ENCODE data around the gene SRD5A3.

The SRD5A3 gene

DNA sequence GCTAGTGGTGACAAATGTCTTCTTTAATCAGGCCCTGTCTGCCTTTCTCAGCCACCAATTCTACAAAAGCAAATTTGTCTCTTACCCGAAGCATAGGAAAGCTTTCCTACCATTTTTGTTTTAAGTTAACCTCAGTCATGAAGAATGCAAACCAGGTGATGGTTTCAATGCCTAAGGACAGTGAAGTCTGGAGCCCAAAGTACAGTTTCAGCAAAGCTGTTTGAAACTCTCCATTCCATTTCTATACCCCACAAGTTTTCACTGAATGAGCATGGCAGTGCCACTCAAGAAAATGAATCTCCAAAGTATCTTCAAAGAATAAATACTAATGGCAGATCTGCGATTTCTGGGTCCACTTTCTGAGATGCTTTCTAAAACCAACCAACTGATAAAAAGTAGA is 23.9 kb downstream of the SRD5A3 start:
- Histone ChIP-seq H3K27me3 (ENCODE audit: insufficient read depth, low read depth, severe bottlenecking) (no peaks in the 10 kb centered on the region), H3K27ac (no peak overlapping the region), H3K9me3 (ENCODE audit: severe bottlenecking) (no peaks in the 10 kb centered on the region), H3K4me3 (ENCODE audit: low read depth, low read length) (no peak overlapping the region), H3K36me3 (no peaks in the 10 kb centered on the region)
- no peak for DNase-seq
- TF ChIP-seq, protein P1, sequence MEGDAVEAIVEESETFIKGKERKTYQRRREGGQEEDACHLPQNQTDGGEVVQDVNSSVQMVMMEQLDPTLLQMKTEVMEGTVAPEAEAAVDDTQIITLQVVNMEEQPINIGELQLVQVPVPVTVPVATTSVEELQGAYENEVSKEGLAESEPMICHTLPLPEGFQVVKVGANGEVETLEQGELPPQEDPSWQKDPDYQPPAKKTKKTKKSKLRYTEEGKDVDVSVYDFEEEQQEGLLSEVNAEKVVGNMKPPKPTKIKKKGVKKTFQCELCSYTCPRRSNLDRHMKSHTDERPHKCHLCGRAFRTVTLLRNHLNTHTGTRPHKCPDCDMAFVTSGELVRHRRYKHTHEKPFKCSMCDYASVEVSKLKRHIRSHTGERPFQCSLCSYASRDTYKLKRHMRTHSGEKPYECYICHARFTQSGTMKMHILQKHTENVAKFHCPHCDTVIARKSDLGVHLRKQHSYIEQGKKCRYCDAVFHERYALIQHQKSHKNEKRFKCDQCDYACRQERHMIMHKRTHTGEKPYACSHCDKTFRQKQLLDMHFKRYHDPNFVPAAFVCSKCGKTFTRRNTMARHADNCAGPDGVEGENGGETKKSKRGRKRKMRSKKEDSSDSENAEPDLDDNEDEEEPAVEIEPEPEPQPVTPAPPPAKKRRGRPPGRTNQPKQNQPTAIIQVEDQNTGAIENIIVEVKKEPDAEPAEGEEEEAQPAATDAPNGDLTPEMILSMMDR (IDR thresholded peaks at IDR 0.05; ENCODE audit: low read depth, low read length): no peak

GRCh38 chr4:55372259-55372658 is 26.2 kb downstream of the SRD5A3 start:
- TF ChIP-seq, protein P1 (IDR thresholded peaks at IDR 0.05; ENCODE audit: low read depth, low read length): no peak
- Histone ChIP-seq H3K36me3 (no peaks in the 10 kb centered on the region), H3K4me3 (ENCODE audit: low read depth, low read length) (no peak overlapping the region), H3K27me3 (ENCODE audit: insufficient read depth, low read depth, severe bottlenecking) (no peaks in the 10 kb centered on the region), H3K9me3 (ENCODE audit: severe bottlenecking) (no peaks in the 10 kb centered on the region), H3K27ac (no peak overlapping the region)
- no peak for DNase-seq

GRCh38 chr4:55373461-55373860 is 27.4 kb downstream of the SRD5A3 start:
- H3K4me3 ChIP-seq (ENCODE audit: low read depth, low read length): no peak overlapping the region
- TF ChIP-seq, protein P1 (IDR thresholded peaks at IDR 0.05; ENCODE audit: low read depth, low read length): no peak
- H3K9me3 ChIP-seq (ENCODE audit: severe bottlenecking): no peaks in the 10 kb centered on the region
- H3K27ac ChIP-seq: no peak overlapping the region
- H3K36me3 ChIP-seq: no peaks in the 10 kb centered on the region
- H3K27me3 ChIP-seq (ENCODE audit: insufficient read depth, low read depth, severe bottlenecking): no peaks in the 10 kb centered on the region
- DNase-seq: no peak

DNA sequence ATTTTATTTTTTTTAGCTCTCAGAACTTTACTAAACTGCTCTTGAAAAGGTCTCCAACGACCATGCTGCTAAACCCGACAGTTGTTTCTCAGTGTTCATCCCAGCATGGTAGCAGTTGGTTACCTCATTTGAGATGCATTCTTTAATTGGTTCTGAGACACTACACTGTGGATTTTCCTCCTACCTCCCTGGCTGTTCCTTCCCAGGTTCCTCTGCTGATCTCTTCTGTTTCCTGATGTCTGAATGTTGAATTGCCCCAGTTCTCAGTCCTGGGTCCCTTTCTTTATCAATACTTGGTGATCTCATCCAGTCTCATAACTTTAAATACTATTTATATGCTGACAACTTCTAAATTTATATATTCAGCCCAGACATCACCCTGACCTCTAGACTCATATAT is 30.7 kb downstream of the SRD5A3 start:
- TF ChIP-seq, protein P1 (IDR thresholded peaks at IDR 0.05; ENCODE audit: low read depth, low read length): no peak
- no peaks in the 10 kb centered on the region for H3K36me3 ChIP-seq
- no peak for DNase-seq
- H3K4me3 ChIP-seq (ENCODE audit: low read depth, low read length): no peak overlapping the region
- H3K27me3 ChIP-seq (ENCODE audit: insufficient read depth, low read depth, severe bottlenecking): no peaks in the 10 kb centered on the region
- H3K27ac ChIP-seq: no peak overlapping the region
- H3K9me3 ChIP-seq (ENCODE audit: severe bottlenecking): no peaks in the 10 kb centered on the region

- Histone ChIP-seq H3K9me3 (ENCODE audit: severe bottlenecking) (no peaks in the 10 kb centered on the region), H3K36me3 (no peaks in the 10 kb centered on the region), H3K4me3 (ENCODE audit: low read depth, low read length) (no peak overlapping the region), H3K27me3 (ENCODE audit: insufficient read depth, low read depth, severe bottlenecking) (no peaks in the 10 kb centered on the region), H3K27ac (no peak overlapping the region)
- no peak for DNase-seq
- TF ChIP-seq, protein P1 (IDR thresholded peaks at IDR 0.05; ENCODE audit: low read depth, low read length): no peak
These were observed 32.8 kb downstream of the SRD5A3 start for GRCh38 chr4:55378617-55379467.

GRCh38 chr4:55380576-55380975 is 34.5 kb downstream of the SRD5A3 start:
- no peaks in the 10 kb centered on the region for H3K27me3 ChIP-seq (ENCODE audit: insufficient read depth, low read depth, severe bottlenecking)
- DNase-seq: no peak

More at GRCh38 chr4:55380576-55380975, 34.5 kb downstream of the SRD5A3 start:
- TF ChIP-seq, protein P1 (IDR thresholded peaks at IDR 0.05; ENCODE audit: low read depth, low read length): no peak
- no peak overlapping the region for H3K27ac ChIP-seq
- H3K36me3 ChIP-seq: no peaks in the 10 kb centered on the region
- no peak overlapping the region for H3K4me3 ChIP-seq (ENCODE audit: low read depth, low read length)
- no peaks in the 10 kb centered on the region for H3K9me3 ChIP-seq (ENCODE audit: severe bottlenecking)

All from WERI-Rb-1 (cell line).